Measurements from ENCODE around the gene PCARE.

DNA sequence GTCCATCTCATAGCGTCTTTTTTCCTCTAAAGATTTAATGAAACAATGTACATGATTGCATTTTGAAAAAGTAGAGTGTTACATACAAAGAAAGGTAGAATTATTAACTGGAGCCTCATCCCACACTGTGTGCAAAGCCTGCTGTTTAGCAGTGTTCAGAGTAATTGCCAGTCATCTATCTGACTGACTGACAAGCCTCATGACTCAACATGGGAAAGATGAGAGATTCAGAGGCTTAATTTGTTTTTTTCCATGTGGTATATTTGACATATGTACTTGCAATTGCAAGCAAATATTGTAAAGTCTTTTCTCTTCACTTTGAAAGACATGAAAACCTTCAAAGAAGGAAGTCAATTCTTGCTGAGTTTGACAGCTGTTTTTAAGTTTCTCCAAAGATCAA lies 14.7 kb downstream of the PCARE start:
- TF ChIP-seq, protein P1, sequence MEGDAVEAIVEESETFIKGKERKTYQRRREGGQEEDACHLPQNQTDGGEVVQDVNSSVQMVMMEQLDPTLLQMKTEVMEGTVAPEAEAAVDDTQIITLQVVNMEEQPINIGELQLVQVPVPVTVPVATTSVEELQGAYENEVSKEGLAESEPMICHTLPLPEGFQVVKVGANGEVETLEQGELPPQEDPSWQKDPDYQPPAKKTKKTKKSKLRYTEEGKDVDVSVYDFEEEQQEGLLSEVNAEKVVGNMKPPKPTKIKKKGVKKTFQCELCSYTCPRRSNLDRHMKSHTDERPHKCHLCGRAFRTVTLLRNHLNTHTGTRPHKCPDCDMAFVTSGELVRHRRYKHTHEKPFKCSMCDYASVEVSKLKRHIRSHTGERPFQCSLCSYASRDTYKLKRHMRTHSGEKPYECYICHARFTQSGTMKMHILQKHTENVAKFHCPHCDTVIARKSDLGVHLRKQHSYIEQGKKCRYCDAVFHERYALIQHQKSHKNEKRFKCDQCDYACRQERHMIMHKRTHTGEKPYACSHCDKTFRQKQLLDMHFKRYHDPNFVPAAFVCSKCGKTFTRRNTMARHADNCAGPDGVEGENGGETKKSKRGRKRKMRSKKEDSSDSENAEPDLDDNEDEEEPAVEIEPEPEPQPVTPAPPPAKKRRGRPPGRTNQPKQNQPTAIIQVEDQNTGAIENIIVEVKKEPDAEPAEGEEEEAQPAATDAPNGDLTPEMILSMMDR (IDR thresholded peaks at IDR 0.05), result no peak
- TF ChIP-seq EZH2 (IDR thresholded peaks at IDR 0.05; ENCODE audit: borderline replicate concordance, insufficient read depth, low read depth, low read length, poor library complexity, severe bottlenecking), result no peak

All from B cell (primary cell).